Lung (tissue), 12 donors: ENCODE data around the gene L3MBTL4. TPM values are rescaled to one million over a fixed set of nuclear protein-coding genes. Genes with fewer than 3 reads are reported as not detected.
"Not testable (repeated sequence)": the region's sequence is repeated elsewhere in the genome, so short reads cannot be mapped to it uniquely, and the experiment has no call there.

Experiments
- ATAC-seq: fragments of 200-7000 bp; cut with Tn5 transposase; one replicate; pipeline ENCODE4 v1.9.1; 2020; ENCODE audit warnings: moderate number of reproducible peaks; ENCODE audit not compliant: insufficient read depth, low FRiP score
- DNase-seq, 3 donors: peaks; one replicate each; pipeline ENCODE4 v3.0.0-alpha.2; 2013 to 2017
- H3K27ac ChIP-seq, 2 donors: one replicate each; pipeline ENCODE4 v1.5.1; 2013; ENCODE audit warnings: mild to moderate bottlenecking in 2 of 2, moderate library complexity in 2 of 2, control low read depth in 1 of 2, inconsistent platforms in 1 of 2, low read depth in 1 of 2, low read length in 1 of 2
- H3K27me3 ChIP-seq, 3 donors: one replicate each; pipeline ENCODE4 v1.5.1; 2013; ENCODE audit warnings: low read length in 2 of 3; ENCODE audit not compliant: control insufficient read depth in 3 of 3, insufficient read depth in 3 of 3
- H3K36me3 ChIP-seq, 4 donors: one replicate each; pipeline ENCODE4 v1.5.1; 2013; ENCODE audit warnings: low read length in 4 of 4, mild to moderate bottlenecking in 1 of 4, moderate library complexity in 1 of 4; ENCODE audit not compliant: control insufficient read depth in 4 of 4, insufficient read depth in 4 of 4
- H3K4me1 ChIP-seq, 5 donors: one replicate each; pipeline ENCODE4 v1.5.1; 2013; ENCODE audit warnings: low read length in 5 of 5, mild to moderate bottlenecking in 2 of 5, moderate library complexity in 1 of 5; ENCODE audit not compliant: control insufficient read depth in 5 of 5, insufficient read depth in 5 of 5
- H3K4me3 ChIP-seq: one replicate; pipeline ENCODE4 v1.5.1; 2013; ENCODE audit warnings: mild to moderate bottlenecking, control low read depth, moderate library complexity
- H3K9ac ChIP-seq, 2 donors: one replicate each; pipeline ENCODE4 v1.5.1; 2013; ENCODE audit warnings: low read length in 2 of 2, control low read depth in 1 of 2; ENCODE audit not compliant: insufficient read depth in 1 of 2
- H3K9me3 ChIP-seq, 4 donors: one replicate each; pipeline ENCODE4 v1.5.1; 2013; ENCODE audit warnings: low read length in 3 of 4, mild to moderate bottlenecking in 1 of 4, moderate library complexity in 1 of 4; ENCODE audit not compliant: control insufficient read depth in 4 of 4, insufficient read depth in 3 of 4
- WGBS, 2 donors: extraction: QIAGEN DNeasy Blood & Tissue Kit; methylation state at CpG; one replicate each; pipeline ENCODE4 v1.1.7; 2013; 5-methylcytosine and 5-hydroxymethylcytosine counted together
- polyA plus RNA-seq, 2 donors: library from polyadenylated mRNA; stranded (reverse); fragments of 200-250 nt; gene quantifications; one replicate each; pipeline ENCODE4 v1.2.1, GENCODE V29; 2013
- total RNA-seq, 2 donors: library from RNA; depleted of rRNA in 1 of 2; stranded (reverse); fragments of >200 nt in 1 of 2; gene quantifications; one replicate each; pipeline ENCODE4 v1.2.1, GENCODE V29; 2014 to 2021
- TF ChIP-seq, protein P1 (sequence below): IDR thresholded peaks from 2 replicates; pipeline ENCODE4 v1.5.1; 2012; ENCODE audit warnings: mild to moderate bottlenecking; ENCODE audit errors: control extremely low read depth, extremely low read depth
- donor health status: control.
- donor health status: control.
- donor health status: Bipolar disorder and iron deficiency.
- donor health status: healthy.
- donor health status: DM: yes; HTN: yes; CAD: no.

L3MBTL4 gene
- total and polyA plus RNA-seq, 4 donors, result 2.8 to 16.8 (median 9.9) TPM

DNA sequence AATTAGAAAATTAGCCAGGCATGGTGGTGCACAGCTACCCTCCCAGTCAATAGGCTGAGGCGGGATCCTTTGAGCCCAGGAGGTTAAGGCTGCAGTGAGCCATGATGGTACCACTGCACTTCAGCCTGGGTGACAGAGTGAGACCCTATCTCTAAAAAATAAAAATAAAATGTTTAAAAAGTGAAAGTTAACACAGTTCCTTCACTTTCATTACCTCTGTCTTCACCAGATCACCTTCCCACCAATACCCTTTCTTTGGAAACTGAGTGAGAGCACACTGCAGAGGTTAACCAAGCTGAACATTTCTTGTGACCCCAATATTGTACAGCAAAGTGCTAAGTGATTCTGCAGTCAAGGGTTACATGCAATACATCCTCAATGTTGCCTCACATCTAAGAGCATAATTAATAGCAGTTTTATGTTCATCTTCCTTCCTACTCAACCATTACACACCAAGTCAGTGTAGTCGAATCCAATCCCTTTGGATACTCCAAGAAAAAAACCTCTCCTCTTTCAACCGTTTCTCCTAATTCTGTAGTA lies 1.7 kb downstream of the L3MBTL4 start:
- 70 to 72% methylated on average over 3 of the region's 3 CpGs for WGBS, 2 donors
- H3K4me1 ChIP-seq, result peaks cover 0 to 7% (median 3%) of the 10 kb centered on the region in 5 donors
- no peak overlapping the region for H3K27ac ChIP-seq
- H3K27me3 ChIP-seq, result peaks cover 0 to 5% (median 3%) of the 10 kb centered on the region in 3 donors
- no peaks in the 10 kb centered on the region for H3K9me3 ChIP-seq
- H3K4me3 ChIP-seq, result no peak overlapping the region
- ATAC-seq, result no peak
- no peaks in the 10 kb centered on the region for H3K36me3 ChIP-seq
- no peak for DNase-seq
- TF ChIP-seq, protein P1, sequence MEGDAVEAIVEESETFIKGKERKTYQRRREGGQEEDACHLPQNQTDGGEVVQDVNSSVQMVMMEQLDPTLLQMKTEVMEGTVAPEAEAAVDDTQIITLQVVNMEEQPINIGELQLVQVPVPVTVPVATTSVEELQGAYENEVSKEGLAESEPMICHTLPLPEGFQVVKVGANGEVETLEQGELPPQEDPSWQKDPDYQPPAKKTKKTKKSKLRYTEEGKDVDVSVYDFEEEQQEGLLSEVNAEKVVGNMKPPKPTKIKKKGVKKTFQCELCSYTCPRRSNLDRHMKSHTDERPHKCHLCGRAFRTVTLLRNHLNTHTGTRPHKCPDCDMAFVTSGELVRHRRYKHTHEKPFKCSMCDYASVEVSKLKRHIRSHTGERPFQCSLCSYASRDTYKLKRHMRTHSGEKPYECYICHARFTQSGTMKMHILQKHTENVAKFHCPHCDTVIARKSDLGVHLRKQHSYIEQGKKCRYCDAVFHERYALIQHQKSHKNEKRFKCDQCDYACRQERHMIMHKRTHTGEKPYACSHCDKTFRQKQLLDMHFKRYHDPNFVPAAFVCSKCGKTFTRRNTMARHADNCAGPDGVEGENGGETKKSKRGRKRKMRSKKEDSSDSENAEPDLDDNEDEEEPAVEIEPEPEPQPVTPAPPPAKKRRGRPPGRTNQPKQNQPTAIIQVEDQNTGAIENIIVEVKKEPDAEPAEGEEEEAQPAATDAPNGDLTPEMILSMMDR, result no peak
- H3K9ac ChIP-seq, result no peak overlapping the region

DNA sequence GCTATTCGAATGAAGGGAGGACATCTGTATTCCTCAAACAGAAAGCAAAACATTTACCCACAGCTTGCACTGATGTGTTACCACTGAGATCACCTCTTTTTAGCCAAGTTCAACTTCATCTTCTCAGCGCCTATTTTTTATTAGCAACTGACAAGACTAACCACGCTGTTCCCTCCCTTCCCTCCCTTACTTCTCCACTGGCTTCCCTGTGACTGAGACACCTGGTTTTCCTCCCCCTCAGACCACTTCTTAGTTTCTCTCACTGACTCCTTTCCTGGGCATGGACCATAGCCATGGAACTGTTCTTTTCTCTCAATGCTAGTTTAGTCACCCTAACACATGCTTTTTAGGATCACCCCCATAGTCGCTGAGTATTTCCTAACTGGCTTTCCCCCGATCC lies 3.3 kb downstream of the L3MBTL4 start:
- Histone ChIP-seq H3K27ac (no peak overlapping the region), H3K9ac (no peak overlapping the region), H3K4me1 (peaks cover 0 to 13% (median 3%) of the 10 kb centered on the region in 5 donors), H3K27me3 (peaks cover 0 to 5% (median 3%) of the 10 kb centered on the region in 3 donors), H3K36me3 (no peaks in the 10 kb centered on the region), H3K9me3 (no peaks in the 10 kb centered on the region), H3K4me3 (no peak overlapping the region)
- TF ChIP-seq, protein P1, result no peak
- WGBS, 2 donors, result 67 to 74% methylated on average over 5 of the region's 5 CpGs
- no peak for DNase-seq
- no peak for ATAC-seq

- 91 to 95% methylated on average over 7 of the region's 7 CpGs for WGBS, 2 donors
- Histone ChIP-seq H3K9me3 (no peaks in the 10 kb centered on the region), H3K4me3 (no peak overlapping the region), H3K4me1 (peaks cover 0 to 23% (median 3%) of the 10 kb centered on the region in 5 donors), H3K9ac (no peak overlapping the region), H3K36me3 (no peaks in the 10 kb centered on the region), H3K27me3 (peaks cover 0 to 2% (median 0%) of the 10 kb centered on the region in 3 donors), H3K27ac (no peak overlapping the region)
- ATAC-seq (no peak), DNase-seq (no peak)
- TF ChIP-seq, protein P1, result no peak
Observed at GRCh38 chr18:6409933-6410332, 4.8 kb downstream of the L3MBTL4 start.

DNA sequence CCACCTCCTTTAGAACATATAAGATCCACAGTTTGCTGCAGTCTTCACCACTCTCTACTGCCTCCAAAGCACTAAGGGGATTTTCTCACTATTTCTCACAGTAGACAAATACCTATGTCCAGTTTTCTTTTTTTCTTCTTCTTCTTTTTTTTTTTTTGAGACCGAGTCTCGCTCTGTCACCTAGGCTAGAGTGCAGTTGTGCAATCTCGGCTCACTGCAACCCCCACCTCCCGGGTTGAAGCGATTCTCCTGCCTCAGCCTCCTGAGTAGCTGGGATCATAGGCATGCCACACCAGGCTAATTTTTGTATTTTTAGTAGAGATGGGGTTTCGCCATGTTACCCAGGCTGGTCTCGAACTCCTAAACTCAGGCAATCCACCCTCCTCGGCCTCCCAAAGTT lies 6.2 kb downstream of the L3MBTL4 start:
- H3K27me3 ChIP-seq, ATAC-seq, DNase-seq, H3K4me3 ChIP-seq, H3K27ac ChIP-seq, H3K36me3 ChIP-seq, H3K9ac ChIP-seq, H3K9me3 ChIP-seq: not testable (repeated sequence)
- 91 to 93% methylated on average over 8 of the region's 8 CpGs for WGBS, 2 donors
- H3K4me1 ChIP-seq, result peaks cover 0 to 21% (median 3%) of the 10 kb centered on the region in 5 donors
